Measurements from ENCODE around the gene FAM240B. TPM values are rescaled to one million over a fixed set of nuclear protein-coding genes. Genes with fewer than 3 reads are reported as not detected.

FAM240B gene
- total RNA-seq, 1 experiment from 2014 or later = not detected

DNA sequence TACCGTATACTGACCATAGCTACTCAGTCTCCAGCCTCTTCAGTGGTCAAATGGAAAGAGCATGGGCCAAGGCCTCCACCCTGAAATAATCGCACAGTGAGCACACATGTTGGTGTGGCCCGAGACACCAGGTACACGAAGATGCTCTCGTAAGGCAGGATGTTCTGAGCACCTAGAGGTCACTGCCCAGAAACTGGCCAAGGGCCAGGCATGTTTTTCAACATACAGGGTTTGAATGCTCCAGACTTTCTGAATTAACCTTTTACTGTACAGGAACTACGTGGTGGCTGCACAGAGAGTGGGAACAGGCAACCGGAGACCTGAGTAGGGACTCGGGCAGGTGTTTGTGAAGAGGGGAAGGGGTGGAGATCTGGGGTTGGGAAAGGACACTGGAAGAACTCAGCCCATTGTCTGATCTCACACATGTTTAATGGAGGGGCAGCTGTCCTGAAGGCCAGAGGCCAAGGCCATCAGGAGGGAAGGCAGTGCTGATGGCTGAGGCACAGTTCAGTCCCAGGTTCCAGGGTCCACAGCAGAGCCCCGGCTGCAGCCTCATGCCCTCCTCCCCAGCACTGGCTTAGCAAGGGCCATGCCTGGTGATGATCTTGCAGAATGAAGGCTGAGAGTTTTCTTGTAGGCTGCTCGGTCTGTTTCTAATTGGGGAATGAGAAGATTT is 51.0 kb downstream of the FAM240B start:
- Histone ChIP-seq H3K27ac (ENCODE audit: insufficient read length, low read depth, low read length) (no peak overlapping the region), H2AFZ (ENCODE audit: low read length) (no peak overlapping the region), H4K8ac (replicated peaks; ENCODE audit: insufficient read length, low read depth, low read length) (no peak overlapping the region), H3K9me3 (ENCODE audit: control insufficient read depth, low read depth, low read length) (no peaks in the 10 kb centered on the region), H3T11ph (ENCODE audit: low read length) (no peak overlapping the region), H4K91ac (ENCODE audit: insufficient read length, low read depth, low read length) (no peak overlapping the region), H3K56ac (ENCODE audit: insufficient read length, low read depth, low read length) (no peak overlapping the region), H3K23me2 (ENCODE audit: insufficient read length, low read depth, low read length, poor library complexity, severe bottlenecking) (no peaks in the 10 kb centered on the region), H3K79me2 (ENCODE audit: insufficient read depth, low read length) (no peaks in the 10 kb centered on the region), H3K4me2 (ENCODE audit: insufficient read depth, insufficient read length, low read length) (no peak overlapping the region), H4K20me1 (ENCODE audit: control insufficient read depth, insufficient read depth, insufficient read length) (no peaks in the 10 kb centered on the region), H3K9ac (ENCODE audit: extremely low read depth, insufficient read length, low read length) (no peak overlapping the region), H3K23ac (ENCODE audit: insufficient read length, low read depth, low read length) (no peak overlapping the region), H3K79me1 (ENCODE audit: insufficient read depth, low read depth, low read length, poor library complexity, severe bottlenecking) (no peaks in the 10 kb centered on the region), H2BK12ac (ENCODE audit: insufficient read length, low read depth, low read length) (no peak overlapping the region), H3K4ac (ENCODE audit: low read depth, low read length) (no peak overlapping the region), H2AK5ac (ENCODE audit: insufficient read length, low read length) (no peak overlapping the region), H3K4me1 (ENCODE audit: insufficient read depth, low read length) (peaks cover 10% of the 10 kb centered on the region; the same call in 1 of the 2 replicates), H4K5ac (ENCODE audit: insufficient read length, low read depth, low read length) (no peak overlapping the region), H3K18ac (ENCODE audit: insufficient read length, low read depth, low read length) (no peak overlapping the region), H3K14ac (ENCODE audit: insufficient read depth, low read length) (no peak overlapping the region), H3K27me3 (ENCODE audit: insufficient read depth, low read length) (no peaks in the 10 kb centered on the region), H2BK20ac (ENCODE audit: low read depth, low read length, poor library complexity, severe bottlenecking) (no peak overlapping the region), H2BK15ac (ENCODE audit: low read depth, low read length) (no peak overlapping the region; the same call in 1 of the 2 replicates), H2BK5ac (ENCODE audit: insufficient read length, low read length) (no peak overlapping the region), H2BK120ac (ENCODE audit: low read depth, low read length, poor library complexity, severe bottlenecking) (no peak overlapping the region)
- peaks cover 0 to 5% (median 4%) of the 10 kb centered on the region in 3 experiments; a peak in 3 of 7 replicates for H3K36me3 Mint-ChIP-seq (ENCODE audit: insufficient read depth in 1 of 3, low read depth in 3 of 3)
- no peak overlapping the region for H3K4me3 Mint-ChIP-seq
- no peak for DNase-seq
- H3K27ac Mint-ChIP-seq = 0 out of 7 replicates have a peak overlapping the region, but pooled peaks of 1 of the 3 experiments have one; percentile 5
- H3K27me3 Mint-ChIP-seq (ENCODE audit: low read depth) = peaks cover 14% of the 10 kb centered on the region
- TF ChIP-seq, protein P1, sequence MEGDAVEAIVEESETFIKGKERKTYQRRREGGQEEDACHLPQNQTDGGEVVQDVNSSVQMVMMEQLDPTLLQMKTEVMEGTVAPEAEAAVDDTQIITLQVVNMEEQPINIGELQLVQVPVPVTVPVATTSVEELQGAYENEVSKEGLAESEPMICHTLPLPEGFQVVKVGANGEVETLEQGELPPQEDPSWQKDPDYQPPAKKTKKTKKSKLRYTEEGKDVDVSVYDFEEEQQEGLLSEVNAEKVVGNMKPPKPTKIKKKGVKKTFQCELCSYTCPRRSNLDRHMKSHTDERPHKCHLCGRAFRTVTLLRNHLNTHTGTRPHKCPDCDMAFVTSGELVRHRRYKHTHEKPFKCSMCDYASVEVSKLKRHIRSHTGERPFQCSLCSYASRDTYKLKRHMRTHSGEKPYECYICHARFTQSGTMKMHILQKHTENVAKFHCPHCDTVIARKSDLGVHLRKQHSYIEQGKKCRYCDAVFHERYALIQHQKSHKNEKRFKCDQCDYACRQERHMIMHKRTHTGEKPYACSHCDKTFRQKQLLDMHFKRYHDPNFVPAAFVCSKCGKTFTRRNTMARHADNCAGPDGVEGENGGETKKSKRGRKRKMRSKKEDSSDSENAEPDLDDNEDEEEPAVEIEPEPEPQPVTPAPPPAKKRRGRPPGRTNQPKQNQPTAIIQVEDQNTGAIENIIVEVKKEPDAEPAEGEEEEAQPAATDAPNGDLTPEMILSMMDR (conservative IDR thresholded peaks at IDR 0.05) = no peak
- WGBS (ENCODE audit: extremely low coverage, insufficient read length, low lambda C conversion rate) = no CpG with 5 or more reads among the region's 10 CpGs
- peaks cover 16 to 19% of the 10 kb centered on the region in 2 experiments for H3K4me1 Mint-ChIP-seq
- H3K9me3 Mint-ChIP-seq = no peaks in the 10 kb centered on the region; a peak in 1 of 5 replicates
